CD4-positive, alpha-beta T cell (primary cell): ENCODE measurements around the gene PRKD2. TPM values are rescaled to one million over a fixed set of nuclear protein-coding genes. Genes with fewer than 3 reads are reported as not detected.

Experiments used
- ATAC-seq: fragments of 200-7000 bp; cut with Tn5 transposase; one replicate; pipeline ENCODE4 v1.10.0; 2022; ENCODE audit warnings: mild to moderate bottlenecking; ENCODE audit not compliant: poor library complexity
- CTCF ChIA-PET: fragments of 350-600 bp; sonication (Branson Sonifier 250); formaldehyde crosslinking; loops from one replicate; lab custom pipeline; 2021; ENCODE audit warnings: antibody characterized with exemption, inconsistent platforms; lab: Charles Lee
- POLR2A ChIA-PET: fragments of 350-600 bp; sonication (Branson Sonifier 250); formaldehyde crosslinking; loops from one replicate; lab custom pipeline; 2021; ENCODE audit warnings: antibody characterized with exemption, inconsistent platforms; lab: Charles Lee
- DNase-seq, 14 experiments: peaks; one replicate each; pipeline ENCODE4 v3.0.0-alpha.2; 2013 to 2020; ENCODE audit warnings: mixed read lengths in 2 of 14
- H3K27ac ChIP-seq, 2 donors: one replicate each; pipeline versions ENCODE4 v1.5.1 to v1.7.0; 2013; ENCODE audit warnings: low read length in 2 of 2, low read depth in 1 of 2, mild to moderate bottlenecking in 1 of 2
- H3K27me3 ChIP-seq, 2 experiments: 1 replicate in 1 of 2; 2 replicates in 1 of 2; pipeline versions ENCODE4 v1.6.1 to v1.7.0; 2013; ENCODE audit warnings: low read length in 2 of 2, control low read depth in 1 of 2, mild to moderate bottlenecking in 1 of 2, moderate library complexity in 1 of 2; ENCODE audit not compliant: insufficient read depth in 2 of 2, control insufficient read depth in 1 of 2
- H3K36me3 ChIP-seq: one replicate; pipeline ENCODE4 v1.6.1; 2013; ENCODE audit warnings: low read length, control low read depth; ENCODE audit not compliant: insufficient read depth
- H3K4me1 ChIP-seq: one replicate; pipeline ENCODE4 v1.6.1; 2013; ENCODE audit warnings: low read length, control low read depth; ENCODE audit not compliant: insufficient read depth
- H3K4me3 ChIP-seq: one replicate; pipeline ENCODE4 v1.5.1; 2013; ENCODE audit warnings: mild to moderate bottlenecking, low read length, moderate library complexity
- H3K9me3 ChIP-seq, 2 experiments: 1 replicate in 1 of 2; 2 replicates in 1 of 2; pipeline versions ENCODE4 v1.6.1 to v1.7.0; 2013; ENCODE audit warnings: low read length in 2 of 2, mild to moderate bottlenecking in 2 of 2, control low read depth in 1 of 2, moderate library complexity in 1 of 2; ENCODE audit not compliant: control insufficient read depth in 1 of 2, insufficient read depth in 1 of 2
- H3K27ac Mint-ChIP-seq: one replicate; pipeline ENCODE4 v1.8.0; 2020; ENCODE audit warnings: mixed read lengths
- H3K27me3 Mint-ChIP-seq: one replicate; pipeline ENCODE4 v1.8.0; 2021; ENCODE audit warnings: mixed read lengths
- H3K36me3 Mint-ChIP-seq: one replicate; pipeline ENCODE4 v1.8.0; 2021; ENCODE audit warnings: low read depth, mixed read lengths
- H3K4me1 Mint-ChIP-seq: one replicate; pipeline ENCODE4 v1.8.0; 2021; ENCODE audit warnings: low read depth, mixed read lengths
- H3K4me3 Mint-ChIP-seq: one replicate; pipeline ENCODE4 v1.8.0; 2020; ENCODE audit warnings: mild to moderate bottlenecking, mixed read lengths
- H3K9me3 Mint-ChIP-seq: one replicate; pipeline ENCODE4 v1.8.0; 2020; ENCODE audit warnings: mixed read lengths
- CTCF ChIP-seq: fragments of 200-600 bp; IDR thresholded peaks from one replicate; pipeline ENCODE4 v1.8.0; 2022; ENCODE audit warnings: antibody characterized with exemption, mild to moderate bottlenecking
- intact Hi-C, 2 experiments: fragments of 100-400 bp; cut with DNase I in 1 of 2; cut with micrococcal nuclease in 1 of 2; formaldehyde crosslinking; loops; one replicate each; pipeline versions ENCODE4 v1.15.1 to v1.9.0; 2023 to 2025; cut with DNase I, micrococcal nuclease
- total RNA-seq, 174 experiments: library from RNA in 2 of 174; stranded (reverse) in 2 of 174; gene quantifications; one replicate each; pipeline ENCODE4 v1.2.3 and lab custom pipeline; 2021 to 2026

The PRKD2 gene
- total RNA-seq, 2 experiments from 2014 or later: 105 to 113 TPM

- no peak for TF ChIP-seq CTCF
- H3K9me3 ChIP-seq: no peaks in the 10 kb centered on the region
- POLR2A ChIA-PET: no interaction called here
- no peaks in the 10 kb centered on the region for H3K36me3 ChIP-seq
- Mint-ChIP-seq H3K36me3 (no peaks in the 10 kb centered on the region), H3K4me3 (peak overlapping the region; percentile 35), H3K27ac (no peak overlapping the region), H3K4me1 (peaks cover 5% of the 10 kb centered on the region), H3K9me3 (no peaks in the 10 kb centered on the region), H3K27me3 (peaks cover 5% of the 10 kb centered on the region)
- no peak overlapping the region for H3K27ac ChIP-seq
- CTCF ChIA-PET: no interaction called here
- intact Hi-C loops: no loop called here
- H3K4me3 ChIP-seq: peak overlapping the region; percentile 54
- no peaks in the 10 kb centered on the region for H3K27me3 ChIP-seq
- H3K4me1 ChIP-seq: peaks cover 45% of the 10 kb centered on the region
- peak in 4 of 14 experiments; percentile 19 to 75 (median 56) for DNase-seq
- no peak for ATAC-seq
Observed at GRCh38 chr19:46639358-46640182, 77.3 kb downstream of the PRKD2 start.

GRCh38 chr19:46637224-46637623 lies 79.7 kb downstream of the PRKD2 start:
- TF ChIP-seq CTCF: no peak
- H3K4me3 Mint-ChIP-seq: no peak overlapping the region
- H3K27ac ChIP-seq: no peak overlapping the region
- no peak overlapping the region for H3K4me3 ChIP-seq
- no peak overlapping the region for H3K27ac Mint-ChIP-seq
- intact Hi-C loops: no loop called here
- H3K36me3 Mint-ChIP-seq: no peaks in the 10 kb centered on the region
- peaks cover 19% of the 10 kb centered on the region for H3K4me1 Mint-ChIP-seq
- H3K9me3 Mint-ChIP-seq: no peaks in the 10 kb centered on the region
- H3K9me3 ChIP-seq: no peaks in the 10 kb centered on the region
- no peak for ATAC-seq
- POLR2A ChIA-PET: no interaction called here
- peak in 2 of 14 experiments; percentile 40 to 49 for DNase-seq
- H3K27me3 ChIP-seq: no peaks in the 10 kb centered on the region
- H3K36me3 ChIP-seq: no peaks in the 10 kb centered on the region
- H3K27me3 Mint-ChIP-seq: peaks cover 5% of the 10 kb centered on the region
- H3K4me1 ChIP-seq: peaks cover 62% of the 10 kb centered on the region
- CTCF ChIA-PET: interaction anchor here (0.7 to 2.1 kb wide), 2 partner anchors 25 to 1736 kb away, joined by 3 to 8 read pairs; no protein-coding TSS in a partner anchor

GRCh38 chr19:46635920-46636761 lies 80.8 kb downstream of the PRKD2 start, which contains the start of gene GNG8:
Gene GNG8, minus strand, starts transcription at chr19:46636202. Its CDS starts 1,520 bp downstream, at chr19:46634682.
- no peaks in the 10 kb centered on the region for H3K36me3 Mint-ChIP-seq
- no peaks in the 10 kb centered on the region for H3K9me3 Mint-ChIP-seq
- CTCF ChIA-PET: interaction anchor here (0.7 to 2.1 kb wide), 3 partner anchors 26 to 1737 kb away, joined by 3 to 8 read pairs (median 3); no protein-coding TSS in a partner anchor
- H3K27ac Mint-ChIP-seq: no peak within 1 kb of the TSS
- Histone ChIP-seq H3K27ac (no peak within 1 kb of the TSS), H3K36me3 (no peaks in the 10 kb centered on the region), H3K27me3 (no peaks in the 10 kb centered on the region), H3K4me1 (peaks cover 62% of the 10 kb centered on the region), H3K9me3 (no peaks in the 10 kb centered on the region), H3K4me3 (no peak within 1 kb of the TSS)
- intact Hi-C loops: no loop called here
- DNase-seq (peak in 5 of 14 experiments; percentile 17 to 72 (median 53)), ATAC-seq (no peak)
- peaks cover 19% of the 10 kb centered on the region for H3K4me1 Mint-ChIP-seq
- peak within 1 kb of the TSS; percentile 42 for H3K4me3 Mint-ChIP-seq
- peaks cover 5% of the 10 kb centered on the region for H3K27me3 Mint-ChIP-seq
- POLR2A ChIA-PET: interaction anchor here (0.6 kb wide), 2 partner anchors 16 to 25 kb away, joined by 3 read pairs; no protein-coding TSS in a partner anchor
- TF ChIP-seq CTCF: no peak
